ENCODE results near the gene KLF3. TPM values are rescaled to one million over a fixed set of nuclear protein-coding genes. Genes with fewer than 3 reads are reported as not detected.

KLF3 gene
- total and polyA plus RNA-seq, 2 of the 8 experiments (the other 6 are each of a cell fraction or from before 2014, with no cell fraction given) = 8.0 to 14.9 TPM

DNA sequence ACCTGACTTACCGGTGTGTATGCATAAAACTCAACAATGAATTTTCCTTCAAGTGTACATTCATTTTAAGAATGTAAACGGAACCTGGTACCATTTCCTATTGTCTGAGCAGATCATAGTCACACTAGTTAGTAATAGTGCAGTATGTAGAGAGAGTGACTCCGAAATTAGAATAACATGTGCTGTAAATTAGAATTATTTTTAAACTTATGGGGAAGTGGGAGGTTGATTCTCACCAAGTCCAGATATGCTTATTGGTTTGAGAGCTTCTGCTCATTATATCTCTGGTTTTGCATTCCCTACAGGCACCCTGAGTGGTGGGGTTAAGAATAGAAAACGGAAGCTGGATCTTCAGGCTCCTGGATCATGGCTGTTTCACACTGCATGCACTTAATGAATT, 39.6 kb downstream of the KLF3 start:
- Histone ChIP-seq H4K20me1 (replicated peaks in 1 of 2; ENCODE audit: control insufficient read depth in 1 of 2, insufficient read depth in 2 of 2, low read length in 2 of 2) (no peaks in the 10 kb centered on the region), H2AFZ (ENCODE audit: low read length) (no peak overlapping the region), H3K4ac (replicated peaks; ENCODE audit: insufficient read length, low read depth, low read length) (no peak overlapping the region), H3K79me2 (ENCODE audit: control insufficient read depth in 1 of 2, insufficient read depth in 2 of 2, low read length in 2 of 2) (no peaks in the 10 kb centered on the region), H2BK120ac (replicated peaks; ENCODE audit: low read depth, low read length) (no peak overlapping the region), H3K4me2 (ENCODE audit: insufficient read depth in 1 of 2, low read depth in 2 of 2, low read length in 2 of 2) (no peak overlapping the region), H3K18ac (ENCODE audit: extremely low read depth, low read length) (no peak overlapping the region), H3K9me3 (ENCODE audit: insufficient read depth in 2 of 2, low read depth in 1 of 2, low read length in 1 of 2) (no peaks in the 10 kb centered on the region), H3K79me1 (ENCODE audit: low read depth, low read length) (no peaks in the 10 kb centered on the region), H3K4me1 (replicated peaks in 1 of 4; ENCODE audit: control insufficient read depth in 3 of 4, insufficient read depth in 4 of 4, low read length in 3 of 4) (peaks cover 0 to 6% (median 0%) of the 10 kb centered on the region in 4 experiments; a peak in 1 of 7 replicates), H3K14ac (ENCODE audit: insufficient read length) (no peak overlapping the region), H3K27me3 (replicated peaks in 1 of 4; ENCODE audit: control insufficient read depth in 3 of 4, extremely low read depth in 1 of 4, insufficient read depth in 3 of 4, low read length in 3 of 4) (no peaks in the 10 kb centered on the region), H2BK12ac (ENCODE audit: low read depth, low read length) (no peak overlapping the region), H3K9ac (replicated peaks in 1 of 4; ENCODE audit: extremely low read depth in 1 of 4, low read depth in 3 of 4, low read length in 3 of 4) (no peak overlapping the region), H3K56ac (replicated peaks; ENCODE audit: insufficient read length, low read depth, low read length) (no peak overlapping the region), H4K5ac (ENCODE audit: insufficient read length, low read depth, low read length) (no peak overlapping the region), H3K27ac (ENCODE audit: low read depth, low read length) (no peak overlapping the region), H3K36me3 (ENCODE audit: control insufficient read depth in 2 of 4, insufficient read depth in 4 of 4, low read length in 3 of 4) (no peaks in the 10 kb centered on the region), H3K23ac (ENCODE audit: insufficient read length) (no peak overlapping the region), H2BK15ac (ENCODE audit: low read length) (no peak overlapping the region), H2BK20ac (ENCODE audit: low read length) (no peak overlapping the region), H4K91ac (replicated peaks; ENCODE audit: insufficient read length, low read length) (no peak overlapping the region), H3K4me3 (ENCODE audit: extremely low read depth in 1 of 4, insufficient read depth in 2 of 4, low read depth in 3 of 4, low read length in 4 of 4) (no peak overlapping the region), H2BK5ac (ENCODE audit: low read depth, low read length) (no peak overlapping the region), H2AK5ac (ENCODE audit: low read depth, low read length) (no peak overlapping the region), H3K23me2 (ENCODE audit: low read depth, low read length) (no peaks in the 10 kb centered on the region), H4K8ac (ENCODE audit: extremely low read depth, insufficient read depth, low read length) (no peak overlapping the region)
- WGBS, 2 experiments (ENCODE audit: extremely low coverage in 1 of 2, insufficient coverage in 1 of 2, insufficient read length in 1 of 2, insufficient replicate concordance in 2 of 2, low coverage in 1 of 2, low lambda C conversion rate in 2 of 2, missing lambda C conversion rate in 1 of 2) = 86% methylated on average over 4 of the region's 4 CpGs; no CpG with 5 or more reads in 1 of the 2 experiments
- ChIA-PET POLR2A (ENCODE audit: partially characterized antibody) (no interaction called here), CTCF (ENCODE audit: partially characterized antibody) (interaction anchor here (1.1 to 2.8 kb wide), 7 partner anchors 10 to 523 kb away, joined by 3 to 10 read pairs (median 5); no protein-coding TSS in a partner anchor)
- DNase-seq (ENCODE audit: low read depth in 1 of 2, low spot score in 2 of 2) (no peak), FAIRE-seq (no peak)
- TF ChIP-seq POLR2AphosphoS5 (IDR thresholded peaks at IDR 0.05; ENCODE audit: low read depth, low read length) = no peak
- TF ChIP-seq SAP30 (IDR thresholded peaks at IDR 0.05; ENCODE audit: insufficient read depth, insufficient replicate concordance, low read length) = no peak
- no peak for TF ChIP-seq HDAC2 (IDR thresholded peaks at IDR 0.05; ENCODE audit: borderline replicate concordance in 1 of 2, low read depth in 2 of 2, low read length in 2 of 2)
- TF ChIP-seq EP300 (IDR thresholded peaks at IDR 0.05; ENCODE audit: borderline replicate concordance in 1 of 2, low read depth in 2 of 2, low read length in 2 of 2) = no peak
- TF ChIP-seq CBX8 (IDR thresholded peaks at IDR 0.05; ENCODE audit: borderline replicate concordance, low read depth, low read length) = no peak
- TF ChIP-seq CHD1 (IDR thresholded peaks at IDR 0.05; ENCODE audit: low read depth, low read length) = no peak
- TF ChIP-seq EGR1 (IDR thresholded peaks at IDR 0.05; ENCODE audit: borderline replicate concordance, low read depth, low read length) = no peak
- TF ChIP-seq ASH2L (IDR thresholded peaks at IDR 0.05; ENCODE audit: low read length) = no peak
- TF ChIP-seq, protein P1, sequence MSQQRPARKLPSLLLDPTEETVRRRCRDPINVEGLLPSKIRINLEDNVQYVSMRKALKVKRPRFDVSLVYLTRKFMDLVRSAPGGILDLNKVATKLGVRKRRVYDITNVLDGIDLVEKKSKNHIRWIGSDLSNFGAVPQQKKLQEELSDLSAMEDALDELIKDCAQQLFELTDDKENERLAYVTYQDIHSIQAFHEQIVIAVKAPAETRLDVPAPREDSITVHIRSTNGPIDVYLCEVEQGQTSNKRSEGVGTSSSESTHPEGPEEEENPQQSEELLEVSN (IDR thresholded peaks at IDR 0.05) = no peak
- TF ChIP-seq SRF (IDR thresholded peaks at IDR 0.05; ENCODE audit: low read depth, low read length) = no peak
- no peak for TF ChIP-seq GTF2F1 (IDR thresholded peaks at IDR 0.05; ENCODE audit: borderline replicate concordance, low read depth, low read length)
- no peak for TF ChIP-seq CEBPB (IDR thresholded peaks at IDR 0.05; ENCODE audit: low read depth, low read length)
